Cortex of kidney (tissue), 1 donor: ENCODE measurements around the gene RGPD5.
"Not testable (repeated sequence)": the region's sequence is repeated elsewhere in the genome, so short reads cannot be mapped to it uniquely, and the experiment has no call there.

Experiments
- DNase-seq: peaks from one replicate; lab custom pipeline; 2025; lab: John Stamatoyannopoulos, UW

Gene RGPD5

GRCh38 chr2:109794074-109794737, at the start of gene RGPD5:
Gene RGPD5 (plus strand): TSS chr2:109794305. CDS start chr2:109794466, 161 bp downstream.
- DNase-seq = not testable (repeated sequence)

GRCh38 chr2:109751572-109751971, 42.5 kb upstream of the RGPD5 start:
- DNase-seq = not testable (repeated sequence)

- not testable (repeated sequence) for DNase-seq
Observed at GRCh38 chr2:109757163-109757824, 36.8 kb upstream of the RGPD5 start.

GRCh38 chr2:109760265-109761042, 33.7 kb upstream of the RGPD5 start:
- DNase-seq = not testable (repeated sequence)

GRCh38 chr2:109761043-109761454, 33.1 kb upstream of the RGPD5 start:
- not testable (repeated sequence) for DNase-seq

GRCh38 chr2:109761976-109762375, 32.1 kb upstream of the RGPD5 start:
- not testable (repeated sequence) for DNase-seq

- DNase-seq = not testable (repeated sequence)
Observed at GRCh38 chr2:109766074-109766473, 28.0 kb upstream of the RGPD5 start.

GRCh38 chr2:109766886-109767578, 27.1 kb upstream of the RGPD5 start:
- not testable (repeated sequence) for DNase-seq

- not testable (repeated sequence) for DNase-seq
Observed at GRCh38 chr2:109768934-109769333, 25.2 kb upstream of the RGPD5 start.

- DNase-seq = not testable (repeated sequence)
Observed at GRCh38 chr2:109779118-109779517, 15.0 kb upstream of the RGPD5 start.

- not testable (repeated sequence) for DNase-seq
Observed at GRCh38 chr2:109781147-109781816, 12.8 kb upstream of the RGPD5 start.

GRCh38 chr2:109782446-109782993, 11.6 kb upstream of the RGPD5 start:
- not testable (repeated sequence) for DNase-seq

- DNase-seq = not testable (repeated sequence)
Observed at GRCh38 chr2:109791530-109792279, 2.4 kb upstream of the RGPD5 start.

- not testable (repeated sequence) for DNase-seq
Observed at GRCh38 chr2:109792659-109793058, 1.4 kb upstream of the RGPD5 start.

GRCh38 chr2:109871129-109871751, 77.1 kb downstream of the RGPD5 start:
- not testable (repeated sequence) for DNase-seq

GRCh38 chr2:109876625-109877024, 82.5 kb downstream of the RGPD5 start:
- DNase-seq = not testable (repeated sequence)

GRCh38 chr2:109882112-109882511, 88.0 kb downstream of the RGPD5 start:
- DNase-seq = not testable (repeated sequence)

GRCh38 chr2:109888414-109888813, 94.3 kb downstream of the RGPD5 start:
- DNase-seq = not testable (repeated sequence)

GRCh38 chr2:109889909-109890308, 95.8 kb downstream of the RGPD5 start:
- DNase-seq = not testable (repeated sequence)

- DNase-seq = not testable (repeated sequence)
Observed at GRCh38 chr2:109891024-109891423, 96.9 kb downstream of the RGPD5 start.
